Ammon's horn (tissue), 1 donor: ENCODE measurements around the gene TRAF3.
"Not testable (repeated sequence)": the region's sequence is repeated elsewhere in the genome, so short reads cannot be mapped to it uniquely, and the experiment has no call there.

Experiments used
- DNase-seq: peaks from one replicate; pipeline ENCODE4 v3.0.0-alpha.2; 2016; ENCODE audit warnings: low spot score

TRAF3 gene

GRCh38 chr14:102752239-102752847 is 24.9 kb upstream of the TRAF3 start:
- DNase-seq = no peak

DNA sequence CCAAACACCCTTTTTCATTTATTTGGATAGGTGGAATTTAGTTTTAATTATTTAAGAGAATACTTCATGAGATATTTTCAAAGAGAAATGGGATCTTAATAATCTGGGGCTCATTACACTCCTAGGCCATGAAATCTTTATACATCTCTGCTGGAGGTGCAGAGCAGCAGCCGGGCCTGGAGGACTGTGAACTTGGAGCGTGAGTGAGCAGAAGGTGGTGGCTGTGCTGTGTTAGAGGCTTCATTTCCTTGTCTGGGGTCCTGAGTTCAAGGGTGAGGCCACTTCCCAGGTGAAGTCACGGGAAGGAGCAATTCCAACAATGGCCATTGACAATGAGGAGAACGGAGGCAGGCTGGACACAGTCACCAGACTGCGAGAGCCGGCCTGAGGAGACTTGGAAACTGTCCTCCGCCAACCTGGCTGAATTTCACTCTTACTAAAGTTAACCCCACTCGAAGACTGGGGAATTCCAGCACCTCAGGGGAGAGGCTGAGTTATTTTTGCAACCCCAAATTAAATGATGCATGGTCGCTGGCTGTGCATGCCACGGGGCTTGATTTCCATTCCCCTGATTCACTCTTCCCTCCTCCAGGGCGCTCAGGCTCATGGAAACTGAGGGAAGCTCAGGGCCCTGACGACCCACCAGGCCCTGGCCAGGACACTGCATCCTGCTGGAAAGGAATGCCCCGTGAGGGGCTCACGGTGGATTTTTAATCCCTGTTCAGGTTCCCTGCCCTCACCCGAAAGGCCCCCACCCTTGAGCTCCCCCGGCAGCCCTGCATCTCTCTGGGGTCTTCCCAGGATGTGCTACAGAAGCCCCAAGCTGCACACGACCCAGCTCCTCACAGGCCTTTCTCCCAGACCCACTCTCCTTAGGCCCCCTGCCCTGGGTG is 22.6 kb upstream of the TRAF3 start:
- no peak for DNase-seq

- no peak for DNase-seq
These were observed 19.6 kb upstream of the TRAF3 start for GRCh38 chr14:102757646-102758045.

DNA sequence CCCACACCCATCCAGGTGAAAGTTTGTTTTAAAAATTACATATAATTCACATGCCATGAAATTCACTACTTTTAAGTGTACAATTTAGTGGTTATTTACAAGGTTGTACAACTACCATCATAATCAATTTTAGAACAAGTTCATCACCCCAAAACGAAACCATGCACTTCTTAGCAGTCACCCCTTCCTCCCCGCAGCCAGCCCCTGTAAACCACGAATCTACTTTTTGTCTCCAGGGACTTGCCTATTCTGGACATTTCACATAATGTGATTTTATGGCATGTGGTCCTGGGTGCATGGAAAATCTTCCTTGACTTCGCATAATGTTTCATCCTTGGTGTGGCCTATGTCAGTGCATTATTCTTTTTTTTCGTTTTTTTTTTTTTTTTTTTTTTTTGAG is 19.2 kb upstream of the TRAF3 start:
- no peak for DNase-seq

DNA sequence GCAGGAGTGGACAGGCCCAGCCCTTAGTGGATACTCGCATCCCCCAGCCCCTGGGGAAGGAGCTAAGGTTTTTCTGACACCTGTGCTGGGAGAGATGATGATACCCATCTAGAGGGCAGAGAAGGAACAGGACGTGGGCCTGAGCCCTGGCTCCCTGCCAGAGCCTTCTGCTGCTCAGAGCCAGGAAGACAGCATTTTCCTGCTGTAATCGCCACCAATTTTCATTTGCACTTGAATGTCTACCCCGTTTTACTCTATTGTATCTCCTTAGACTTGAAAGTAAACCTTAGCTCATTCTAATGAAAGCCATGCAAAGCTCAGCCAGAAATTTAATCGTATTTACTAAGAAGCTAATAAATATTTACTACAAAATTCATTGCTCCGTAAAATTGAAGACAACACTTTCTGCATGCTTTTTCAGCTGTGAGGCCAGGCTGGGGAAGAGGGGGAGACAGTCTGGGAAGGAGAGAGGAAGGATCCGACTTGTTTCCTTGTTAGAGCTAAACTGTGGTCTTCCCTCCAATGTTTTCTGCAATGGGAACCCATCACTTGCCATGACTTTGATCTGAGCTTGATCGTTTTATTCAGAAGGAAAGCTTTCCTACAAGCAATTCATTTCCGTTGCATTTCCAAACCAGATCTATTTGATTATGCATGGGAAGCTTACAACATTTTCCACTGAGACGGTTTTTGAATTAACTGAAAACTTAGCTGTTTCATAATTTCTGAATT is 17.6 kb upstream of the TRAF3 start:
- DNase-seq = no peak

DNA sequence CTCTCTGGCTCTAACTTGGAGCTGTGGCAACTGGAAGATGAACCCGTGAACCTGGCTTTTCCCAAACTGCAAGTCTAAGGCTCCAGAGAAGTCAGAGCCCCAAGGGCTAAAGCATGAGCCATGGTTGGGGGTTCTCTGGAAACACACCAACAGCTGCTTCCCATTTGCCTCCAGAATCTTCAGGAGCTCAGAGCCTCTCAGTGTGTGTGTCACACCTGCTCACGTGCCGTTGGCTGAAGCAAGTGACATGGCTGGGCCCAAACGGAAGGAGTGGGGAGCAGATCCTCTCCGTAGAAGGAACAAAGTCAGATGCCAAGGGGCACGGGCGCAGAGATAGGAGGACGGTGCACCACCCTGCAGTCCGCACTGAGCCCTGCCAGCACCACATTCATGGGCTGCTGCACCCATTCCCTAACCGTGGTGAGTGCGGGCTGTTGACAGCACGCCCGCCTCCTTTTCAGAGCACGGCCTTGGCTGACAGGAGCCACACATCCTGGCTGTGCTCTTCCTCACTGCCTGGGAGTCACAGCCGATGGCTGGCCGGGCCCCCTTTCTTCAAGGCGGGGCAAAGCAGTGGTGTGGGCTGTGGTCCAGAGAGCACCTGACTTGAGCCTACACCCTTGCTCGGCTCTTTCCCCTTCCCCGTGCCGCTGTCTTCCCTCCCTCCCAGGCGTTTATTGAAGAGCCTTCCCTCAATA is 16.6 kb upstream of the TRAF3 start:
- DNase-seq = no peak

DNA sequence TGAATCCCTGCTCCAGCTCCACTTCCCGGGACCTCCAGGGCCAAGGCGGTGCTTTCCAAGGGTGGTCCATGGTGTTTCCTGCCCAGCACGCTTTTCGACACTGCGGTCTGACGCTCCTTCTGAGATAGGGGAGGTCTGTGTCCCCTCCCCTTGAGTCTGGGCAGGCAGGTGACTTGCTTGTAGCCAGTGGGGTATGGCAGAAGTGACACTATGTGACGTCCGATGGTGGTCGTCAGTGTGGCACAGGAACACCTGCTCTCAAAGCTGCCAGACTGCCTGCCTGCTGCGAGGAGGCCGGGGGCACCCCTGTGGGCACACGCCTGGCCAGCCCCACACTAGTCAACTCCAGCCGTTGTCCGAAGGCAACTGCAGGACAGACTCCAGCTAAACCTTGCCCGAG is 16.0 kb upstream of the TRAF3 start:
- DNase-seq = no peak

- DNase-seq = no peak
These were observed 13.0 kb upstream of the TRAF3 start for GRCh38 chr14:102764220-102764671.

GRCh38 chr14:102765770-102766169 is 11.5 kb upstream of the TRAF3 start:
- not testable (repeated sequence) for DNase-seq

- peak; percentile 59 for DNase-seq
These were observed 8.8 kb upstream of the TRAF3 start for GRCh38 chr14:102768223-102769048.

DNA sequence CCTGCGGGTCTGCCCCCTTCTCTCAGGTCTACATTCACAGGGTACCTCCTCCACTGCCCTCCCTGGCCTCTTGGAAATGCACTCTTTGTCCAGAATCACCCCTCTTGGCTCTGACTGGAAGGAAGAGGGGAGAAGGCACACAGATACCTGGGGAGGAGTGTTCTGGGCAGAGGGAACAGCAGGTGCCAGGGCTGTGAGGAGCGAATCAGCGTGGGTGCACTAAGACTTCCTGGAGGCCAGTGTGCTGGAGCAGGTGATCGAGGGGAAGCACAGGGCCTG is 8.3 kb upstream of the TRAF3 start:
- DNase-seq = no peak

- DNase-seq = no peak
These were observed 6.8 kb upstream of the TRAF3 start for GRCh38 chr14:102770147-102771123.

- no peak for DNase-seq
These were observed 6.1 kb upstream of the TRAF3 start for GRCh38 chr14:102771144-102771543.

GRCh38 chr14:102772781-102773570 is 4.3 kb upstream of the TRAF3 start:
- no peak for DNase-seq

DNA sequence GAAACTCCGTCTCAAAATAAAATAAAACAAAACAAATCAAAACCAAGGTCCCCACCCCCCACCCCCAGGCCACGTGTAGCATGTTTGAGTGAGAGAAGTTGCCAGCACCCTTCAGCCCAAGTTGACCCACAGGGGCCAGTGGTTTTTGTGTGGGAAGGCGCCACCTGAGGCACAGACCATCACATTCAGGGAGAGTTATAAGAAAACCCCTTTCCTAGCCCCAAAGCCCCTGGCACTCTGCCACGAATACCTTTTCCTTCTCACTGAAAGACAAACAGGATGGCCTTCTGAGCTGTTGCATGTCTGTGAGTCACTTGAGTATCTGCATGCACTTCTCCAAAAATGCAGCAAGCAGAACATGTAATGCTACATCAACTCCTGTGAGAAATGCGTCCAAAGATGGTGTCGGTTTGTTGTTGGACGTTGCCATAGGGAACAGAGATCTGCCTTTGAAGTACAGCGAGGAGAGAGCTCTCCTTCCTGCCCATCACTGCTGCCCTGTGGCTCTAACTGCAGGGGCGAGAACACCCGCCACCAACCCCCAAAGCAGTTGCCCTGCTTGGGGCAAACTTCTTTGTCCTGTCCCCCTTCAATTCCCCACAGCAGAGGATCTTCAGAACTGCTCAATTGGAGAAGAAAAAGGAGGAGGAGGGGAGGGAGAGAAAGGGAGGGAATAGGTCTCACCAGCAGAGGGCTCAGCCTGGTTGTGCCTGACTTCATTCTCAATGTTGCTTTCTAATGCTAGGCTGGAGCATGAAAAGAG is 2.7 kb upstream of the TRAF3 start:
- DNase-seq = peak; percentile 89

- DNase-seq = no peak
These were observed 1.1 kb upstream of the TRAF3 start for GRCh38 chr14:102775855-102776760.

GRCh38 chr14:102777711-102778337 is 575 bp downstream of the TRAF3 start:
- DNase-seq = no peak
